Measurements from ENCODE around the gene CYP8B1. TPM values are rescaled to one million over a fixed set of nuclear protein-coding genes. Genes with fewer than 3 reads are reported as not detected.

The CYP8B1 gene
- total and polyA plus RNA-seq, 9 of the 15 experiments (the other 6 are each of a cell fraction or from before 2014, with no cell fraction given), result 0.04 TPM; not detected in 8

- TF ChIP-seq CHD7 (IDR thresholded peaks at IDR 0.05; ENCODE audit: low read depth, low read length) (no peak), MAFK (IDR thresholded peaks at IDR 0.05; ENCODE audit: low read length) (no peak), PHB2 (IDR thresholded peaks at IDR 0.05; ENCODE audit: low read depth) (no peak), ZNF408 (CRISPR knock-in tag; IDR thresholded peaks at IDR 0.05; ENCODE audit: low read depth) (no peak), ZNF239 (CRISPR knock-in tag; IDR thresholded peaks at IDR 0.05) (0 out of 2 replicates have a peak, but pooled peaks have one; percentile 36), FOSL1 (tag; conservative IDR thresholded peaks at IDR 0.05) (no peak), RUNX1 (IDR thresholded peaks at IDR 0.05; ENCODE audit: low read depth) (no peak), NR2C1 (IDR thresholded peaks at IDR 0.05) (no peak), NR2C1 (tag; IDR thresholded peaks at IDR 0.05) (no peak), POLR2H (tag; IDR thresholded peaks at IDR 0.05; ENCODE audit: low read depth) (no peak), ZHX1 (conservative IDR thresholded peaks at IDR 0.05; ENCODE audit: low read length) (no peak)
Measured at GRCh38 chr3:42855547-42856380, 19.9 kb downstream of the CYP8B1 start (continued).

All from K562 (cell line).